Keratinocyte (primary cell): Measurements from ENCODE around the gene SPIRE1. TPM values are rescaled to one million over a fixed set of nuclear protein-coding genes. Genes with fewer than 3 reads are reported as not detected.

ENCODE experiments used
- DNase-seq: peaks from one replicate; pipeline ENCODE4 v3.0.0-alpha.2; 2011; ENCODE audit warnings: low read depth, missing footprints, low spot score
- FAIRE-seq: peaks from 2 replicates; lab custom pipeline; 2011; peaks lifted over from hg19 to GRCh38; lab: Jason Lieb, UNC
- H2AFZ ChIP-seq: 2 replicates; pipeline ENCODE4 v1.6.0; 2012; ENCODE audit warnings: low read length, control low read depth, inconsistent platforms; ENCODE audit not compliant: control insufficient read depth
- H3K27ac ChIP-seq: 2 replicates; pipeline ENCODE4 v1.5.1; 2011; ENCODE audit warnings: low read length; ENCODE audit not compliant: control insufficient read depth, insufficient read depth
- H3K27me3 ChIP-seq: 3 replicates; pipeline ENCODE4 v1.6.0; 2011; ENCODE audit warnings: low read length; ENCODE audit not compliant: control insufficient read depth, insufficient read depth; ENCODE audit errors: extremely low read depth
- H3K36me3 ChIP-seq, 2 experiments: 2 replicates in 1 of 2; 3 replicates in 1 of 2; pipeline ENCODE4 v1.5.1; 2011; ENCODE audit warnings: low read length in 2 of 2, mild to moderate bottlenecking in 1 of 2; ENCODE audit not compliant: control insufficient read depth in 2 of 2, insufficient read depth in 2 of 2; ENCODE audit errors: extremely low read depth in 1 of 2
- H3K4me1 ChIP-seq: 3 replicates; pipeline ENCODE4 v1.5.1; 2011; ENCODE audit warnings: low read length; ENCODE audit not compliant: control insufficient read depth, insufficient read depth; ENCODE audit errors: extremely low read depth
- H3K4me2 ChIP-seq: 3 replicates; pipeline ENCODE4 v1.6.0; 2011; ENCODE audit warnings: low read depth, low read length; ENCODE audit not compliant: control insufficient read depth, insufficient read depth; ENCODE audit errors: extremely low read depth
- H3K4me3 ChIP-seq, 3 experiments: fragments of 200-600 bp in 1 of 3; sonication (generic) in 1 of 3; 2 replicates in 2 of 3; 3 replicates in 1 of 3; pipeline ENCODE4 v1.5.1; 2011 to 2016; ENCODE audit warnings: low read length in 3 of 3, mild to moderate bottlenecking in 3 of 3, control low read depth in 2 of 3, inconsistent platforms in 1 of 3, low read depth in 1 of 3, mixed read lengths in 1 of 3, mixed run types in 1 of 3, moderate library complexity in 1 of 3; ENCODE audit not compliant: control insufficient read depth in 2 of 3, insufficient read depth in 2 of 3; ENCODE audit errors: extremely low read depth in 1 of 3
- H3K79me2 ChIP-seq: 2 replicates; pipeline ENCODE4 v1.6.0; 2012; ENCODE audit warnings: low read length; ENCODE audit not compliant: control insufficient read depth, insufficient read depth
- H3K9ac ChIP-seq: 3 replicates; pipeline ENCODE4 v1.6.0; 2011; ENCODE audit warnings: low read length; ENCODE audit not compliant: control insufficient read depth, insufficient read depth; ENCODE audit errors: extremely low read depth
- H3K9me1 ChIP-seq: 3 replicates; pipeline ENCODE4 v1.6.0; 2011; ENCODE audit warnings: low read length; ENCODE audit not compliant: control insufficient read depth, insufficient read depth; ENCODE audit errors: extremely low read depth
- H3K9me3 ChIP-seq: 2 replicates; pipeline ENCODE4 v1.5.1; 2012; ENCODE audit warnings: low read depth, low read length; ENCODE audit not compliant: control insufficient read depth
- H4K20me1 ChIP-seq: 3 replicates; pipeline ENCODE4 v1.6.0; 2011; ENCODE audit warnings: low read length; ENCODE audit not compliant: control insufficient read depth, insufficient read depth; ENCODE audit errors: extremely low read depth
- CTCF ChIP-seq, 3 experiments: IDR thresholded peaks in 1 of 3; conservative IDR thresholded peaks in 1 of 3; optimal IDR thresholded peaks in 1 of 3; 2 replicates in 2 of 3; 3 replicates in 1 of 3; pipeline versions ENCODE3 to v1.5.1; 2011; ENCODE audit warnings: low read length in 3 of 3, mild to moderate bottlenecking in 3 of 3, moderate library complexity in 2 of 3, control low read depth in 1 of 3, inconsistent platforms in 1 of 3; ENCODE audit not compliant: insufficient read depth in 2 of 3; ENCODE audit errors: extremely low read depth in 1 of 3
- EZH2 ChIP-seq: IDR thresholded peaks from one replicate; pipeline ENCODE4 v1.6.1; 2012; ENCODE audit warnings: inconsistent platforms, mild to moderate bottlenecking, low read length, moderate library complexity
- dilution Hi-C: fragments of 300-500 bp; cut with MboI; formaldehyde crosslinking; loops from one replicate; pipeline ENCODE4 v1.7.0; 2020; ENCODE audit warnings: low sequenced_read_pairs; ENCODE audit not compliant: extremely low pct_ligation_motif_present
- polyA plus RNA-seq, 5 experiments: library from polyadenylated mRNA; depleted of rRNA in 3 of 5; stranded (reverse) in 3 of 5; stranded (forward) in 1 of 5; unstranded in 1 of 5; fragments of >200 nt; gene quantifications; 1 replicate in 1 of 5; 2 replicates in 3 of 5; 3 replicates in 1 of 5; pipeline versions ENCODE4 v1.2.1 to v1.2.3, GENCODE V29; 2011 to 2012; ENCODE audit warnings: missing spikeins in 2 of 5, low read depth in 1 of 5, low replicate concordance in 1 of 5

SPIRE1 gene
- polyA plus RNA-seq, 1 donor (not counting 4 experiments of a cell fraction or from before 2014, with no cell fraction given): 20.6 TPM

- FAIRE-seq (no peak), DNase-seq (no peak)
- Histone ChIP-seq H3K36me3 (peaks cover 4 to 6% of the 10 kb centered on the region in 2 experiments), H3K9me1 (no peaks in the 10 kb centered on the region), H3K27ac (no peak overlapping the region), H3K4me2 (no peak overlapping the region), H3K4me1 (no peaks in the 10 kb centered on the region), H3K79me2 (no peaks in the 10 kb centered on the region), H3K27me3 (no peaks in the 10 kb centered on the region), H4K20me1 (no peaks in the 10 kb centered on the region), H3K9me3 (no peaks in the 10 kb centered on the region), H2AFZ (no peak overlapping the region), H3K4me3 (no peak overlapping the region), H3K9ac (no peak overlapping the region)
- dilution Hi-C loops: no loop called here
- TF ChIP-seq CTCF (optimal IDR thresholded peaks at IDR 0.05 in 1 of 3, IDR thresholded peaks at IDR 0.05 in 1 of 3, conservative IDR thresholded peaks at IDR 0.05 in 1 of 3; ENCODE audit: extremely low read depth in 1 of 3, insufficient read depth in 2 of 3, low read length in 3 of 3): no peak
- TF ChIP-seq EZH2: no peak
Measured at GRCh38 chr18:12464731-12465130, 193.2 kb downstream of the SPIRE1 start.

- Histone ChIP-seq H3K27me3 (no peaks in the 10 kb centered on the region), H3K36me3 (peaks cover 6 to 7% of the 10 kb centered on the region in 2 experiments), H3K27ac (no peak overlapping the region), H3K9me3 (no peaks in the 10 kb centered on the region), H3K9ac (no peak overlapping the region), H2AFZ (no peak overlapping the region), H3K4me1 (no peaks in the 10 kb centered on the region), H4K20me1 (no peaks in the 10 kb centered on the region), H3K9me1 (no peaks in the 10 kb centered on the region), H3K79me2 (no peaks in the 10 kb centered on the region), H3K4me3 (no peak overlapping the region), H3K4me2 (no peak overlapping the region)
- TF ChIP-seq CTCF (optimal IDR thresholded peaks at IDR 0.05 in 1 of 3, IDR thresholded peaks at IDR 0.05 in 1 of 3, conservative IDR thresholded peaks at IDR 0.05 in 1 of 3; ENCODE audit: extremely low read depth in 1 of 3, insufficient read depth in 2 of 3, low read length in 3 of 3): no peak
- no peak for TF ChIP-seq EZH2
- DNase-seq (no peak), FAIRE-seq (no peak)
- dilution Hi-C loops: no loop called here
Measured at GRCh38 chr18:12463191-12463590, 194.7 kb downstream of the SPIRE1 start.
